H9 (cell line): Measurements from ENCODE around the gene TBC1D7. TPM values are rescaled to one million over a fixed set of nuclear protein-coding genes. Genes with fewer than 3 reads are reported as not detected.

ENCODE experiments used
- DNase-seq: peaks from one replicate; pipeline ENCODE4 v3.0.0-alpha.2; 2017
- H2AFZ ChIP-seq: one replicate; pipeline ENCODE4 v1.6.1; 2013; ENCODE audit warnings: mild to moderate bottlenecking, low read length, control low read depth, moderate library complexity
- H2AK5ac ChIP-seq: 2 replicates; pipeline ENCODE4 v1.6.1; 2013; ENCODE audit warnings: low read length, control low read depth, mixed read lengths; ENCODE audit not compliant: insufficient read length
- H2BK120ac ChIP-seq: one replicate; pipeline ENCODE4 v1.6.1; 2013; ENCODE audit warnings: low read depth, mild to moderate bottlenecking, low read length, control low read depth, inconsistent platforms; ENCODE audit not compliant: poor library complexity, severe bottlenecking
- H2BK12ac ChIP-seq: 2 replicates; pipeline ENCODE4 v1.6.1; 2013; ENCODE audit warnings: low read length, control low read depth, mixed read lengths, low read depth; ENCODE audit not compliant: insufficient read length
- H2BK15ac ChIP-seq: 2 replicates; pipeline ENCODE4 v1.6.1; 2013; ENCODE audit warnings: low read depth, low read length, control low read depth
- H2BK20ac ChIP-seq: one replicate; pipeline ENCODE4 v1.6.1; 2013; ENCODE audit warnings: low read depth, mild to moderate bottlenecking, low read length, control low read depth, inconsistent platforms; ENCODE audit not compliant: poor library complexity, severe bottlenecking
- H2BK5ac ChIP-seq: 2 replicates; pipeline ENCODE4 v1.6.1; 2013; ENCODE audit warnings: low read length, control low read depth, mixed read lengths; ENCODE audit not compliant: insufficient read length
- H3K14ac ChIP-seq: 2 replicates; pipeline ENCODE4 v1.6.1; 2013; ENCODE audit warnings: low read length, control low read depth; ENCODE audit not compliant: insufficient read depth
- H3K18ac ChIP-seq: 2 replicates; pipeline ENCODE4 v1.6.1; 2013; ENCODE audit warnings: low read depth, mild to moderate bottlenecking, mixed read lengths, low read length, control low read depth; ENCODE audit not compliant: insufficient read length
- H3K23ac ChIP-seq: 2 replicates; pipeline ENCODE4 v1.6.1; 2013; ENCODE audit warnings: low read length, control low read depth, mixed read lengths, low read depth; ENCODE audit not compliant: insufficient read length
- H3K23me2 ChIP-seq: 2 replicates; pipeline ENCODE4 v1.6.1; 2013; ENCODE audit warnings: low read depth, mild to moderate bottlenecking, mixed read lengths, low read length, control low read depth; ENCODE audit not compliant: insufficient read length, poor library complexity, severe bottlenecking
- H3K27ac ChIP-seq: 2 replicates; pipeline ENCODE4 v1.5.1; 2013; ENCODE audit warnings: low read length, control low read depth, mixed read lengths, low read depth; ENCODE audit not compliant: insufficient read length
- H3K27me3 ChIP-seq: 2 replicates; pipeline ENCODE4 v1.6.1; 2013; ENCODE audit warnings: low read length, control low read depth, inconsistent platforms; ENCODE audit not compliant: insufficient read depth
- H3K4ac ChIP-seq: 2 replicates; pipeline ENCODE4 v1.6.1; 2013; ENCODE audit warnings: low read depth, mild to moderate bottlenecking, control low read depth, inconsistent platforms, low read length, moderate library complexity
- H3K4me1 ChIP-seq: 2 replicates; pipeline ENCODE4 v1.6.1; 2013; ENCODE audit warnings: low read length, control low read depth, inconsistent platforms; ENCODE audit not compliant: insufficient read depth
- H3K4me2 ChIP-seq: 2 replicates; pipeline ENCODE4 v1.6.1; 2013; ENCODE audit warnings: low read length, control low read depth, mixed read lengths; ENCODE audit not compliant: insufficient read length, insufficient read depth
- H3K56ac ChIP-seq: 2 replicates; pipeline ENCODE4 v1.6.1; 2013; ENCODE audit warnings: low read depth, mild to moderate bottlenecking, mixed read lengths, low read length, control low read depth; ENCODE audit not compliant: insufficient read length
- H3K79me1 ChIP-seq: 2 replicates; pipeline ENCODE4 v1.6.1; 2013; ENCODE audit warnings: low read depth, mild to moderate bottlenecking, moderate library complexity, low read length, control low read depth, inconsistent platforms; ENCODE audit not compliant: insufficient read depth, poor library complexity, severe bottlenecking
- H3K79me2 ChIP-seq: 2 replicates; pipeline ENCODE4 v1.6.1; 2013; ENCODE audit warnings: low read length, control low read depth, inconsistent platforms; ENCODE audit not compliant: insufficient read depth
- H3K9ac ChIP-seq: 2 replicates; pipeline ENCODE4 v1.6.1; 2013; ENCODE audit warnings: low read length, control low read depth, mixed read lengths; ENCODE audit not compliant: insufficient read length; ENCODE audit errors: extremely low read depth
- H3K9me3 ChIP-seq: one replicate; pipeline ENCODE4 v1.6.1; 2013; ENCODE audit warnings: low read depth, low read length, inconsistent platforms; ENCODE audit not compliant: control insufficient read depth
- H3T11ph ChIP-seq: one replicate; pipeline ENCODE4 v1.6.1; 2013; ENCODE audit warnings: mild to moderate bottlenecking, low read length, control low read depth, inconsistent platforms
- H4K20me1 ChIP-seq: one replicate; pipeline ENCODE4 v1.6.1; 2013; ENCODE audit not compliant: control insufficient read depth, insufficient read length, insufficient read depth
- H4K5ac ChIP-seq: 2 replicates; pipeline ENCODE4 v1.6.1; 2013; ENCODE audit warnings: low read depth, mild to moderate bottlenecking, mixed read lengths, low read length, control low read depth; ENCODE audit not compliant: insufficient read length
- H4K8ac ChIP-seq: replicated peaks from 2 replicates; pipeline ENCODE4 v1.6.1; 2013; ENCODE audit warnings: low read length, control low read depth, mixed read lengths, low read depth; ENCODE audit not compliant: insufficient read length
- H4K91ac ChIP-seq: 2 replicates; pipeline ENCODE4 v1.6.1; 2013; ENCODE audit warnings: low read depth, mild to moderate bottlenecking, moderate library complexity, mixed read lengths, low read length, control low read depth; ENCODE audit not compliant: insufficient read length
- H3K27ac Mint-ChIP-seq, 3 experiments: 2 replicates in 2 of 3; 3 replicates in 1 of 3; pipeline ENCODE4 v1.8.0; 2020 to 2021; ENCODE audit warnings: mixed read lengths in 3 of 3, mild to moderate bottlenecking in 1 of 3, moderate library complexity in 1 of 3
- H3K27me3 Mint-ChIP-seq: 2 replicates; pipeline ENCODE4 v1.8.0; 2021; ENCODE audit warnings: low read depth, mild to moderate bottlenecking, moderate library complexity, mixed read lengths
- H3K36me3 Mint-ChIP-seq, 3 experiments: 2 replicates in 2 of 3; 3 replicates in 1 of 3; pipeline ENCODE4 v1.8.0; 2020 to 2021; ENCODE audit warnings: low read depth in 3 of 3, mixed read lengths in 3 of 3; ENCODE audit not compliant: insufficient read depth in 1 of 3
- H3K4me1 Mint-ChIP-seq, 2 experiments: 2 replicates each; pipeline ENCODE4 v1.8.0; 2020; ENCODE audit warnings: mixed read lengths in 2 of 2
- H3K4me3 Mint-ChIP-seq, 2 experiments: 2 replicates in 1 of 2; 3 replicates in 1 of 2; pipeline ENCODE4 v1.8.0; 2020 to 2021; ENCODE audit warnings: mild to moderate bottlenecking in 2 of 2, mixed read lengths in 2 of 2, moderate library complexity in 1 of 2
- H3K9me3 Mint-ChIP-seq, 2 experiments: 2 replicates in 1 of 2; 3 replicates in 1 of 2; pipeline ENCODE4 v1.8.0; 2020; ENCODE audit warnings: mild to moderate bottlenecking in 2 of 2, mixed read lengths in 2 of 2, moderate library complexity in 1 of 2
- CTCF ChIP-seq: fragments of 200-600 bp; sonication (generic); conservative IDR thresholded peaks from 3 replicates; pipeline ENCODE4 v1.8.0; 2021; ENCODE audit warnings: antibody characterized with exemption, mild to moderate bottlenecking
- WGBS: extraction: QIAGEN DNeasy Blood & Tissue Kit; methylation state at CpG from one replicate; pipeline ENCODE4 v1.1.7; 2013; ENCODE audit warnings: missing lambda C conversion rate, low lambda C conversion rate, mixed read lengths; ENCODE audit not compliant: insufficient read length; ENCODE audit errors: extremely low coverage; 5-methylcytosine and 5-hydroxymethylcytosine counted together
- total RNA-seq: library from RNA; stranded (reverse); gene quantifications from 2 replicates; pipeline ENCODE4 v1.2.1, GENCODE V29; 2021

The TBC1D7 gene
- total RNA-seq, 1 experiment from 2014 or later = 33.9 TPM

GRCh38 chr6:13283331-13283730, 45.0 kb downstream of the TBC1D7 start:
- no CpG with 5 or more reads among the region's 14 CpGs for WGBS
- H3K79me1 ChIP-seq = no peaks in the 10 kb centered on the region

More at GRCh38 chr6:13283331-13283730, 45.0 kb downstream of the TBC1D7 start:
- Histone ChIP-seq H3K9ac (no peak overlapping the region), H3K27me3 (no peaks in the 10 kb centered on the region), H2BK15ac (no peak overlapping the region), H2BK12ac (no peak overlapping the region), H2BK20ac (no peak overlapping the region), H2BK5ac (no peak overlapping the region), H3K56ac (no peak overlapping the region), H4K5ac (no peak overlapping the region), H3K4me2 (no peak overlapping the region), H3K18ac (no peak overlapping the region), H3K23ac (no peak overlapping the region), H3K4ac (no peak overlapping the region), H3T11ph (no peak overlapping the region), H3K27ac (no peak overlapping the region), H2BK120ac (no peak overlapping the region), H2AFZ (no peak overlapping the region), H3K9me3 (peaks cover 16% of the 10 kb centered on the region), H3K79me2 (no peaks in the 10 kb centered on the region), H4K8ac (no peak overlapping the region), H3K23me2 (no peaks in the 10 kb centered on the region), H4K91ac (no peak overlapping the region), H3K4me1 (no peaks in the 10 kb centered on the region), H4K20me1 (peaks cover 3% of the 10 kb centered on the region), H3K14ac (no peak overlapping the region; the same call in 1 of the 2 replicates), H2AK5ac (no peak overlapping the region)
- DNase-seq = no peak
- no peak overlapping the region; a peak in 1 of 5 replicates for H3K4me3 Mint-ChIP-seq
- H3K9me3 Mint-ChIP-seq = peaks cover 22 to 23% of the 10 kb centered on the region in 2 experiments
- H3K27me3 Mint-ChIP-seq = no peaks in the 10 kb centered on the region
- TF ChIP-seq CTCF = no peak
- H3K4me1 Mint-ChIP-seq = peaks cover 5 to 10% of the 10 kb centered on the region in 2 experiments
- H3K27ac Mint-ChIP-seq = 0 out of 7 replicates have a peak overlapping the region, but pooled peaks of 1 of the 3 experiments have one; percentile 37
- peaks cover 25 to 39% (median 27%) of the 10 kb centered on the region in 3 experiments for H3K36me3 Mint-ChIP-seq
